Peyer's patch (tissue), 4 donors: ENCODE data around the gene UNC5CL. TPM values are rescaled to one million over a fixed set of nuclear protein-coding genes. Genes with fewer than 3 reads are reported as not detected.

Experiments
- DNase-seq, 3 donors: peaks; one replicate each; pipeline ENCODE4 v3.0.0-alpha.2; 2017 to 2019
- H3K27ac ChIP-seq, 4 donors: fragments of 200-600 bp; sonication (generic); one replicate each; pipeline ENCODE4 v1.5.1; 2016 to 2019
- H3K27me3 ChIP-seq, 2 donors: fragments of 200-600 bp; sonication (generic); one replicate each; pipeline ENCODE4 v1.5.1; 2019
- H3K36me3 ChIP-seq, 3 donors: fragments of 200-600 bp; sonication (generic); one replicate each; pipeline ENCODE4 v1.5.1; 2016 to 2019
- H3K4me1 ChIP-seq, 4 donors: fragments of 200-600 bp; sonication (generic); one replicate each; pipeline ENCODE4 v1.5.1; 2016 to 2019
- H3K4me3 ChIP-seq, 4 donors: fragments of 200-600 bp; sonication (generic); 1 replicate in 3 of 4; 2 replicates in 1 of 4; pipeline ENCODE4 v1.5.1; 2016 to 2019; ENCODE audit warnings: mild to moderate bottlenecking in 1 of 4
- H3K9me3 ChIP-seq, 4 donors: fragments of 200-600 bp; sonication (generic); one replicate each; pipeline ENCODE4 v1.5.1; 2016 to 2019; ENCODE audit warnings: mild to moderate bottlenecking in 1 of 4
- POLR2A ChIP-seq, 2 donors: fragments of 450-650 bp; IDR thresholded peaks; one replicate each; pipeline ENCODE4 v1.5.1; 2017; ENCODE audit warnings: antibody characterized with exemption in 2 of 2, mild to moderate bottlenecking in 2 of 2, moderate library complexity in 2 of 2
- total RNA-seq, 4 donors: library from RNA; depleted of rRNA; stranded (reverse); fragments of >200 nt; gene quantifications; one replicate each; pipeline ENCODE4 v1.1.0, GENCODE V29; 2016
- TF ChIP-seq, protein P1 (sequence below), 6 experiments: fragments of 450-650 bp in 4 of 6; fragments of 200-600 bp in 2 of 6; sonication (generic) in 1 of 6; IDR thresholded peaks; one replicate each; pipeline ENCODE4 v1.5.1; 2017 to 2019; ENCODE audit warnings: antibody characterized with exemption in 6 of 6, mild to moderate bottlenecking in 3 of 6, moderate library complexity in 1 of 6

UNC5CL gene
- total RNA-seq, 4 donors from 2014 or later: 8.3 to 34.6 (median 28.4) TPM

DNA sequence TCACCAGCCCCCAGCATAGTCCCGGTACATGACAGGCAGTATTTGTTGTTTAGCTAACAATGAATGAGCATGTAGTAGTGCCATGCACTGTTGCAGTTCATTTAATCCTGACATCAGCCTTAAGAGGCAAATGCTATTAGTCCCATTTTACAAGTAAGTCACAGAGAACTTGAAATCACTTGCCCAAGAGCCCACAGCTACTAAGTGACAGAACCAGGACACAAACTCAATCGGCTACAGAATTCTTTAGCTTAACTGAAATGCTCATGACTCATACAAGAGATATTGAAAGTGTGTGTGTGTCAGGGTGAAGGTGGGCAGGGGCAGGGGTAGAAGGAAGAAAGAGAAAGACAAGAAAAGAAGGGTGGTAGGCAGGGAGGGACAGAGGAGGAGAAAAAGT is 52.7 kb downstream of the UNC5CL start:
- TF ChIP-seq POLR2A (IDR thresholded peaks at IDR 0.05): no peak
- TF ChIP-seq, protein P1, sequence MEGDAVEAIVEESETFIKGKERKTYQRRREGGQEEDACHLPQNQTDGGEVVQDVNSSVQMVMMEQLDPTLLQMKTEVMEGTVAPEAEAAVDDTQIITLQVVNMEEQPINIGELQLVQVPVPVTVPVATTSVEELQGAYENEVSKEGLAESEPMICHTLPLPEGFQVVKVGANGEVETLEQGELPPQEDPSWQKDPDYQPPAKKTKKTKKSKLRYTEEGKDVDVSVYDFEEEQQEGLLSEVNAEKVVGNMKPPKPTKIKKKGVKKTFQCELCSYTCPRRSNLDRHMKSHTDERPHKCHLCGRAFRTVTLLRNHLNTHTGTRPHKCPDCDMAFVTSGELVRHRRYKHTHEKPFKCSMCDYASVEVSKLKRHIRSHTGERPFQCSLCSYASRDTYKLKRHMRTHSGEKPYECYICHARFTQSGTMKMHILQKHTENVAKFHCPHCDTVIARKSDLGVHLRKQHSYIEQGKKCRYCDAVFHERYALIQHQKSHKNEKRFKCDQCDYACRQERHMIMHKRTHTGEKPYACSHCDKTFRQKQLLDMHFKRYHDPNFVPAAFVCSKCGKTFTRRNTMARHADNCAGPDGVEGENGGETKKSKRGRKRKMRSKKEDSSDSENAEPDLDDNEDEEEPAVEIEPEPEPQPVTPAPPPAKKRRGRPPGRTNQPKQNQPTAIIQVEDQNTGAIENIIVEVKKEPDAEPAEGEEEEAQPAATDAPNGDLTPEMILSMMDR (IDR thresholded peaks at IDR 0.05): no peak
- Histone ChIP-seq H3K4me3 (no peak overlapping the region), H3K36me3 (no peaks in the 10 kb centered on the region), H3K27ac (no peak overlapping the region), H3K4me1 (no peaks in the 10 kb centered on the region), H3K27me3 (no peaks in the 10 kb centered on the region), H3K9me3 (no peaks in the 10 kb centered on the region)
- no peak for DNase-seq

DNA sequence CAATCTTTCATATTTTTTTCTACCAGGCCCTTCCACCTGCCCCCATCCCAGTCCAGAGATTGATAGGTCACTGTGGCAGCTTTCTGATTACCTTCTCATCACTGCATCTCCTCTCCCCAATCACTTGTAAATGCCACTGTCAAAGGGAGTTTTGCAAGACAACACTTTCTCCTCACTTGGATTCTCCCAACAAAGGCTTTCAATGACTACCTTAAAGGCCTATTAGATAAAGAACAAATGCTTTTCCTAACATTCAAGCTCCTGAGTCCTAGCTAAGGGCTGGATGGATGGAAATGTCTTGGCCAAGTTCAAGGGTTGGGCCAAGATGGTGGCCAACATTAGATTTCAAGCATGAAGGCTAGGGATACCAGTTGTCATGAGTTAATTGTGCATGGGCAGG is 55.3 kb downstream of the UNC5CL start:
- Histone ChIP-seq H3K4me3 (no peak overlapping the region), H3K27ac (no peak overlapping the region), H3K27me3 (no peaks in the 10 kb centered on the region), H3K36me3 (no peaks in the 10 kb centered on the region), H3K4me1 (no peaks in the 10 kb centered on the region), H3K9me3 (no peaks in the 10 kb centered on the region)
- no peak for DNase-seq
- TF ChIP-seq, protein P1 (IDR thresholded peaks at IDR 0.05): no peak
- TF ChIP-seq POLR2A (IDR thresholded peaks at IDR 0.05): no peak

DNA sequence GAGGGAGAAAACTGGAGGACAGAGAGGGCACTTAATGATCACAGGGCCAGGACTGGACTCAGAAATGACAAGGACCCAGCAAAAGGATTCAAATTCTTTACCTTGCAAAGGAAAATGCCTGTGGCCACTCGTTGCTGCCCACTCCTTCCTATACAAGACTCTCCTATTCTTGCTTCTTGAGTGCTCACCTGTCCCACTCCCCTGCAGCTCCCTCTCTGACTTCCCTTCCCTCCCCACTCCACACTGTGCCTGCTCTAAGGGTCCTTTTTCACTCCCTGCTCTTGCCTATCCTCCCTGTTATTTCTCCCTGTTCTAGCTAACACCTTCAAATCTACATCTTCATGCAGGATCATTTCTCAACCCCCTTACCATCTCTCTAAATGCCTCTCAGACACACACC is 56.1 kb downstream of the UNC5CL start:
- no peak for DNase-seq
- H3K9me3 ChIP-seq: no peaks in the 10 kb centered on the region
- no peaks in the 10 kb centered on the region for H3K4me1 ChIP-seq
- no peak overlapping the region for H3K27ac ChIP-seq
- H3K36me3 ChIP-seq: no peaks in the 10 kb centered on the region
- no peaks in the 10 kb centered on the region for H3K27me3 ChIP-seq
- no peak for TF ChIP-seq POLR2A (IDR thresholded peaks at IDR 0.05)
- TF ChIP-seq, protein P1 (IDR thresholded peaks at IDR 0.05): no peak
- H3K4me3 ChIP-seq: no peak overlapping the region

DNA sequence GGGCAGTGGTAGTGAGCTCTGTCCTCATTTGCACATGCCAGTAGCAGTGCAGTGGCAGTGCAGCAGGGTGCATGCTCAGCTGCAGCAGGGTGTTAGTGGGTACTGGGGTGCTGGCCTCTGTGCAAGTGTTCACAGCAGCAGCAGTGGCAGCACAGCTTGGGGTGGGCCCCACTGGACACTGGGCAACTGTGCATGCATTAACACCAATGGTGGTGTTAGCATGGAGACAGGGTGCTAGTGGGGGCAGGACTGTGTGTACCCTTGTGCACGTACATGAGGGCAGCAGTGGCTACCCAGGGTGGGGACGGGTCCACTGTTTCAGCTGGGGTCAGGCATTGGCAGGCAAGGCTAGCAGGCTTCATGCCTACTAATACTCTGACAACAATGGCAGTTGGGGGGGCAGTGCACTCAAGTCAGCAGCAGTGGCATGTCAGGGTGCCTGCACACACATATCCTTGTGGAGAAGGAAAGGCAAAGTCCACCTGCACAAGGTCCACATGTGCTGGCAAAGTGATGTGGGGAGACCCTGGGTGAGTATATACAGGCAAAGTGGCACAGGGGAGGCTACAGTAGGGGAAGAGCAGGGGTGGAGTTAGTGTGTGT is 60.2 kb downstream of the UNC5CL start:
- TF ChIP-seq, protein P1 (IDR thresholded peaks at IDR 0.05): no peak
- no peak for TF ChIP-seq POLR2A (IDR thresholded peaks at IDR 0.05)
- Histone ChIP-seq H3K4me1 (no peaks in the 10 kb centered on the region), H3K27ac (no peak overlapping the region), H3K4me3 (no peak overlapping the region), H3K27me3 (no peaks in the 10 kb centered on the region), H3K36me3 (no peaks in the 10 kb centered on the region), H3K9me3 (no peaks in the 10 kb centered on the region)
- DNase-seq: no peak

DNA sequence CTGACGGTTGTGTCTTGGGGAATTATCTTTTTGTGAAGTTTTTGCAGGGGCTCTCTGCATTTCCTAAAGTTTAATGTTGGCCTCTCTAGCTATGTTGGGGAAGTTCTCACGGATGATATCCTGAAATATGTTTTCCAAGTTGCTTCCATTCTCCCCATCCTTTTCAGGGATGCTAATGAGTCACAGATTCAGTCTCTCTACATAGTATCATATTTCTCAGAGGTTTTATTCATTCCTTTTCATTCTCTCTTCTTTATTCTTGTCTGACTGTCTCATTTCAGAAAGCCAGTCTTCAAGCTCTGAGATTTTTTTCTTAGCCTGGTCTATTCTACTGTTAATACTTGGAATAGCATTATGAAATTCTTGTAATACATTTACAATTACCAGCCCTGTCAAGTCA is 61.3 kb downstream of the UNC5CL start:
- Histone ChIP-seq H3K9me3 (no peaks in the 10 kb centered on the region), H3K27ac (no peak overlapping the region), H3K4me3 (no peak overlapping the region), H3K4me1 (no peaks in the 10 kb centered on the region), H3K36me3 (no peaks in the 10 kb centered on the region), H3K27me3 (no peaks in the 10 kb centered on the region)
- no peak for DNase-seq
- TF ChIP-seq, protein P1 (IDR thresholded peaks at IDR 0.05): no peak
- TF ChIP-seq POLR2A (IDR thresholded peaks at IDR 0.05): no peak

DNA sequence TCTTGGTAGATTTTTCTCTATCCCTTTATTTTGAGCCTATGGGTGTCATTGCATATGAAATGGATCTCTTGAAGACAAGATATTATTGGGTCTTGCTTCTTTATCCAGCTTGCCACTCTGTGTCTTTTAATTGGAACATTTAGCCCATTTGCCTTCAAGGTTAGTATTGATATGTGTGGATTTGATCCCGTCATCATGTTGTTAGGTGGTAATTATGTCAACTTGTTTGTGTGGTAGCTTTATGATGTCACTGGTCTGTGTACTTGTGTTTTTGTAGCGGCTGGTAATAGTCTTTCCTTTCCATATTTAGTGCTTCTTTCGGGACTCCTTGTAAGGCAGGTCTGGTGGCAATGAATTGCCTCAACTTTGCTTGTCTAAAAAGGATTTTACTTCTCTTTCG is 61.9 kb downstream of the UNC5CL start:
- no peak for TF ChIP-seq POLR2A (IDR thresholded peaks at IDR 0.05)
- TF ChIP-seq, protein P1 (IDR thresholded peaks at IDR 0.05): no peak
- Histone ChIP-seq H3K27me3 (no peaks in the 10 kb centered on the region), H3K4me1 (no peaks in the 10 kb centered on the region), H3K36me3 (no peaks in the 10 kb centered on the region), H3K4me3 (no peak overlapping the region), H3K27ac (no peak overlapping the region), H3K9me3 (no peaks in the 10 kb centered on the region)
- no peak for DNase-seq
